NOMO-1 treated with dmso at 0.1 percent for 144 hours (cell line): ENCODE measurements around the gene CAMKK1.
"Not testable (repeated sequence)": the region's sequence is repeated elsewhere in the genome, so short reads cannot be mapped to it uniquely, and the experiment has no call there.

Source experiments
- DNase-seq: peaks from one replicate; lab custom pipeline; 2025; ENCODE audit not compliant: unreplicated experiment; lab: John Stamatoyannopoulos, UW

The CAMKK1 gene

DNA sequence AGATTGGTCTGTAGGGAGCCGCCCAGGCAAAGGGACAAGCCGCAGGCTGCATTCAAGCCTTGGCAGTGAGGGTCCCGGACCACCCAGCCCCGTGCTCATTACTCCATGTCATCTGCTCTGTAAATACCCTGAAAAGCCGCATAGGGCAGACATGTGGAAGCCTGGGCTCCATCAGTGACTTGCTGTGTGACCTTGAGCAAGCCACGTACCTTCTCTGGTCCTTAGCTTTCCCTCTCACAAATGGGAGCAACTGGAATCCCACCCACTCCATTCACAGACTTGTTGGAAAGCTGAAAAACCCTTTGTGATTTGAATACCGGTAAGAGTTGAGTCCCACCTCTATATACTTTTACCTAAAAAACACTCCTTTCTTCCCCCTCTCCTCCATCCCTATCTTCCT is 11.9 kb downstream of the CAMKK1 start:
- no peak for DNase-seq

DNA sequence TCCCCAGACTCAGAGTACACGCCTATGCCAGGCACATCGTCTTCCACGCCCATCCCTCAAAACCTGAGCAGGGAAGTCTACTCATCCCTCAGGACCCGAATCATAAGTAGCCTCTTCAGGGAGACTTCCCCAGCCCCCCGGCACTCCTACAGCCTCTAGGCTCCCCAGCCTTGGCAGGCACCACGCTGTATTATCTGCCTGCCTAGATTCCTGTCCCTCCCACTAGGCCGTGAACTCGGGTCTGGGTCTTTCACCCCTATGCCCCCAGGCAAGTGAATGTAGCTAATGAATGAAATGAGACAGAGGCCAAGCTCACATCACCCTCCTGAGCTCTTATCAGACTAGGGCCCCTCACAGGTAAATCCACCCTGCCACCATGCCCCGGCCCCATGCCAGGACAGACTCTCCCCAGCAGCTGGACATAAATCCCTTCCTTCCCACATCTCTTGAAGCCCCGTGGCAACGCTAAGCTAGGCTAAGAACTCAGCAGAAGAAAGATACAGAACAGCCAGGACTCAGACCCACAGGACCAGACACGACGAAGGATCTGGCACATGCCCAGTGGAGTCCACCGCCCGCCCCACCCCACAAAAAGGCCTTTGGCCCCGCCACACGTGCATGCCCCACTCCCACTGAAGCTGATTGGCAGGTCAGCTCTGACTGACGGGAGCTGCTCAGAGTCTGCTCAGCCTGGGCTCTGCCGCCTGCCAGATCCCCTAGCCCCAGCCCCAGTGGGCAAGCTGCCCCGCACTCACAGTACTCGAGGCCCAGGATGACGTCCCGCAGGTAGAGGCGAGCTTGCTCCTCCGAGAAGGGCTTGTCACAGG is 13.0 kb downstream of the CAMKK1 start:
- DNase-seq: no peak

DNA sequence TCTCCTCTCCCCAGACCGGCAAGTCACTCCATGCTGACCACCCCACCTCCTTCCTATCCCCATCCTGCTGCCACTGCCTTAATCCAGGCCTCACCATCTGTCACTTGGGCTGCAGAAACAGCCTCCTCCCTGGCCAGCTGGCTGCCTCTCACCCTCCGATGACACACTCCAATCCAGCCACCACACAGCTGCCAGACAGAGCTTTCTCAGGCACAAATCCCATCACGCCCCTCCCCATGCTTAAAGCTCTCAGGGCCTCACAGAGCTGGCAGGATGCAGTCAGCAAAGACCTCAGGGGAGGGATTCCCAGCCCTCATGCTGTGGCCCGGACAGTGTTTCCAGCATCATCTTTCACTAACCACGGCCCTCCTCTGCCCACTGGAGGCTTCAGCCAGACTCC is 13.7 kb downstream of the CAMKK1 start:
- DNase-seq: no peak

DNA sequence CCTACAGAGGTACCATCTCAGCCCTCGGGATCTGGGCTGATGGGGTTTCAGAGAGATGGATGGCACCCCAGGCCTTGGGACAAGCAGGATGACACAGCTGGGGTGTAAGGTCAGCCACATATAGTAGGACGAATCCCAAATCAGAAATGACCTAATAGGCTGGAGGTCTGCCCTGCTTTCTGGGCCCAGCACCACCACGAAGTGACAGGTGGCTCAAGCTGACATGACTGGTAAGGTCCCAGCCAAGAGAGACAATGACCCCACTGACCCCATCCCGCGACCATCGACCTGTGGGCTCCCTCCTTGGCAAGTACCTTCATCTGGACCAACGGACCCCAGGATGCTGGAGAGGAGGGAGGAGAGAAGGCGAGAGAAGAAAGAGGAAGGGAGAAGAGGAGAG is 15.6 kb downstream of the CAMKK1 start:
- DNase-seq: no peak

DNA sequence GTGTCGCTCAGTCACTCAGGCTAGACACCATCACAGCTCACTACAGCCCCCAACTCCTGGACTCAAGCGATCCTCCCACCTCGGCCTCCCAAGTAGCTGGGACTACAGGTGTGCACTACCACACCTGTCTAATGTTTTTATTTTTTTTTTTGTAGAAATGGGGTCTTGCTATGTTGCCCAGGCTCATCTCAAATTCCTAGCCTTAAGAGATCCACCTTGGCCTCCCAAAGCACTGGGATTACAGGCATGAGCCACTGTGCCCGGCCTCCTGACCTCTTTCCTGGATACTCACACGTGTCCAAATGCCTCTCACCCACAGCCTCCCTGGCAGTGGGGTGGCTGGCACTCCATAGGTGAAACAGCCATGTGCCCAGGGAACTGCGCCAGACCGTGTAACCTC is 17.5 kb downstream of the CAMKK1 start:
- DNase-seq: no peak

DNA sequence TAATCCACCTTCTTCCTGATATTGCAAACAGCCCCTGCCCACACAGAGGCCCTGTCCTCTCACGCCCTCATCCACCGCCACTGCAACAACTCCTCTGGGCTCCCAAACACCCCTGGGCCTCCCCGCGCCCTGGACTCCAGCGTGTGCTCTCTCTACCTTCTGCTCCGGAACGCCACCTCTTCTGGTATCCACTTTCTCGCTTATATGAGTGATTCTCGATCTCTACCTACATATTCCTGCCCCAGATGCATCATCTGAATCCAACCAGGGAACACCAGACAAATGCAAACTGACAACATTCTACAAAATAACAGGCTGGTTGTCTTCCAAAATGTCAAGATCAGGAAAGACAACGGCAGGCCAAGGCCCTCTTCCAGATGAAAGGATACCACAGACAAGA is 19.0 kb downstream of the CAMKK1 start:
- DNase-seq: no peak

DNA sequence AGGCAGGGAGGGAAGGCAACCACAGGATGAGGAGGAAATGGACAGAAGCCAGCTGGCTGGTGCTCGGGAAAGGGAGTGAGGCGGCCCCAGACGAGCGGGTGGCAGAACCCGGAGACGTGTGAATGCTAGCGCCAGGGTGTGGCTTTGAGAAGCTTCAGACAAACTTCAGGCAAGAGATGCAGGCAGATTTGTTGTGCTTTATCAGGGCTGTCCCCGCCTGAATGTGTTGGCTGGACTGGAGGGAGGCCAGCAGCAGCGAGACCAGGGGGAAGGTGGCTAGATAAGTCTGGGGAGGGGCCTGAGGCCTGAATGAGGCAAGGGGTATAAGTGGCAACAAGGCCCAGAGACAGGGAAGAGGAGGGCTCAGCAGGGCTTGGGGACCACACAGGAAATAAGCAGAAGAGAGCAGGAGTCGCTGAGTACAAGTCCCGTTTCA is 22.0 kb downstream of the CAMKK1 start:
- no peak for DNase-seq

DNA sequence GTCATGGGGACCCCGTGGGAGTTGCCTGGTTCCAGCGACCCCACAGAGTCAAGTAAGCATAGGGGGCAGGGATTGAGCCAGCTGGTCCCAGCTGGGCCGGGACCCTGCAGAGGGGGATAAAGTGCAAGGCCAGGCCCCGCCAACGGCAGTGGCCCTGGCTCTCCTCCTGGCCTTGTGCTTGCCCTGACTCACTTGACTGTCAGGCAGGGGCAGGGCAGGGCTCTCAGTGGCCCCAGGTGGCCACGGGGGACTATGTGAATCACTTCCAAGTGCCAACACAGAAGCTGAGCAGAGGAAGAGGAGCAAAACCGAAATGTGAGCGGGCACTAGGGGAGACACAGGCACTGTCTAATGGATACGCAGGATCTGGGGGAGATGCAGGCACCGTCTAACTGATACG is 25.2 kb downstream of the CAMKK1 start:
- DNase-seq: no peak

DNA sequence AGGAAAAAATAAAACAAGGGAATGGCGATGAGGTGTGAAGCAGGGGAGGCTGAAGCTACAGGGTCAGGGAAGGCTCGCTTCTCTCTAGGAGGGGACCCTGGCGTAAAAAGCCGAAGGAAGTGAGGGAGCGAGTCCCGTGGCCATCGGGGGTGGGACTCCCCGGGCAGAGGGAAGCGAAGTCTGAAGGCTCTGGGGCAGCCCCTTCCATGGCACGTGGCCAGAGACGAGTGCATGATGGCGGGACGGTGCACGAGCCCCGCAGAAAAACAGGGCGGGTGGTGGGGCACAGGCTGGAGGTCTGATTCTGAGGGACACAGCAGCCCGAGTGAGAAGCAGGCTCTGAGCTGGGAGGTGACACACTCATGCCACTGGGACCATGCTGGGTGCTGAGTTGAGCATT is 25.7 kb downstream of the CAMKK1 start:
- no peak for DNase-seq

DNA sequence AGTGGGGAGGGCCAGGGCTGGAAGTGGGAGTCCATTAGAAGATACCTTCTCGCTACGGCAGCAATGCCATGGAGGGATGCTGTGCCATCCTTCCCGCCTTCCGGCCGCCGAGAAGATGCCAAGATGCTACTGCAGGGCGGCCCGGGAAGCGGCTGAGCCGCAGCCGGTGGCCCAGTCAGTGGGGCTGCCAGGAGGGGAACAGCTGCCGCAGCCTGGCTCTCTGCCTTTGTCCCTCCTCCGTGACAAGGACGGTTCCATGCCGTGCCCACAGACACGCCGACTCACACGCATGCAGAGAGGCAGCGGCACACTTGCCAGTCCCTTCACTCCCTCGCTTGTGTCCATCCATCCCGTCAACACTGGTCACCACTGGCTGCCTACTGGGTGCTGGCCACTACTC is 26.6 kb downstream of the CAMKK1 start:
- DNase-seq: no peak

DNA sequence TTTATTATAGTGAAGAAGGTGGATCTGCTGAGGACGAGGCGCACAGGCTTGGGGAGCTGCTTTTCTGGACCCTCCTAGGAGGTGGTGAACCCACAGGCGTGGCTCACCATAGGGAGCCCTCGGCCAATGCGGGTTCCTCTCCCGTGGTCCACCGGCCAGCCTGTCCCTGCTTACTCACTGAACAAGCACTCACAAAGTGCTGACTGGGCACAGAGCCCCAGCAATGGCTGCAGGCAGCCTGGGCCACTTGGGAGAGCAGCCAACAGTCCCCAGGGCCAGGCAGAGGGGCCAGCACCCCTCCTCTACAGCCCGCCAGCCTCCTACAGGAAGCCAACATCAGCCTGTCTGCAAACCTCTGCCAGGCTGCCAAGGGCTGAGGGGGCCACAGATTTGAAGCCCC is 27.7 kb downstream of the CAMKK1 start:
- DNase-seq: no peak

DNA sequence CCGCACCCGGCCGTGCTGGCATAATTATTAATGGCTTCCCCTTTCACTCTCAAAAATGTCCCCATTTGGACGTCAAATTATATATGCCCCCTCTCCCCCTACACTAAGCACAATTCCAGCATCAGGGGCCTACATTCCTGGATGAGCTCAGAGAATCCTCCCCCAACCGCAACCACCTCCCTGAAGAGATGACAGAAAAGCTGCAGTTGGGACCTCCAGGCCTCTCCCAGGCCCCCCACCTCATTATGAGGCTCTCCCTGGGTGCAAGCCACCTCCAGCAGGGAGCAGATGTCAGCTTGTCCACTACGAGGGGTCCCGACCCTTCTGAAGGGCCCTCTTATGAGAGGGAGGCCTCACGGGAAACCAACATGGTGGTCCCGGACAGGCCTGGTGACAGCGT is 28.3 kb downstream of the CAMKK1 start:
- DNase-seq: no peak

DNA sequence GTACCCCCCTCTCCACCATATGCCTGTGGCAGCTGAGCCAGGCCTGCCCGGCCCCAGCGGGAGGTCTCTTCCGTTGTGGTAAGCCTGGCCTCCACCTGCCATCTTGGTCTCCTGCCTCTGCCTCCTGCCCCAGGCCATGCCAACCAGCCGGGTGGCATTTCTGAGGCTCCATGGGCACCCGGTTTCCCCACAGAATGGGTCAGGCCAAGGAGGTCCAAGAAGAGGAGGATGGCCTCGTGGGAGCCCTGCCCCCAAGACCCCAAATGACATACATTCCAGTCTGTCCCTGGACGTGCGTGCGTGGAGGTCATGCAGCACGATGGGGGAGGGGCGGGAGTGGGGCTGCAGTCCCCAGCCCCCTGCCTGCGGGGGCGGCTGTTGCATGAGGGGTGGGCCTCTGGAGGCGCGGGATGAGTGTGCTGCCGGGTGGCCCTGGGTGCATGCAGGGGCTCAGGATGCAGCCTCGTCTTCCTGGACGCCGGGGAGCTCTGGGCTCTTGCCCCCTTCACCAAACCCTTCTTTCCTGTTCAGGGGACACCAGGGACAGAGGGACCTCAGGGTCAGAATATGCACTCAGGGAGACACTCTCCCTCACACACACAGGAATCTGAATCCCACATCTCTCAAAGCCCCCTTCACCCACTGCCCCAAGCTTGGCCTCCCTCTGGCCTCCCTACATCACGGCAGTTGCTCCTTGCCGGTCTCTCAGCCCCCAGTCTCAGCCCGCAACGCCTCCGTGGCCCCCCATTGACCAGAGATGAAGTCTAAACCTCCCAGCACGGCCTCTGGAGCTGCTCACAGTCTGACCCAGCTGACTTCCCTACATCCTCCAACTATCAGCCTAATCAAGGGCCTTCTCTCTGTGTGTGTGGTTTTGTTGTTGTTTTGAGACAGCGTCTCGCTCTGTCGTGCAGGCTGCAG is 30.8 kb downstream of the CAMKK1 start:
- DNase-seq: no peak

DNA sequence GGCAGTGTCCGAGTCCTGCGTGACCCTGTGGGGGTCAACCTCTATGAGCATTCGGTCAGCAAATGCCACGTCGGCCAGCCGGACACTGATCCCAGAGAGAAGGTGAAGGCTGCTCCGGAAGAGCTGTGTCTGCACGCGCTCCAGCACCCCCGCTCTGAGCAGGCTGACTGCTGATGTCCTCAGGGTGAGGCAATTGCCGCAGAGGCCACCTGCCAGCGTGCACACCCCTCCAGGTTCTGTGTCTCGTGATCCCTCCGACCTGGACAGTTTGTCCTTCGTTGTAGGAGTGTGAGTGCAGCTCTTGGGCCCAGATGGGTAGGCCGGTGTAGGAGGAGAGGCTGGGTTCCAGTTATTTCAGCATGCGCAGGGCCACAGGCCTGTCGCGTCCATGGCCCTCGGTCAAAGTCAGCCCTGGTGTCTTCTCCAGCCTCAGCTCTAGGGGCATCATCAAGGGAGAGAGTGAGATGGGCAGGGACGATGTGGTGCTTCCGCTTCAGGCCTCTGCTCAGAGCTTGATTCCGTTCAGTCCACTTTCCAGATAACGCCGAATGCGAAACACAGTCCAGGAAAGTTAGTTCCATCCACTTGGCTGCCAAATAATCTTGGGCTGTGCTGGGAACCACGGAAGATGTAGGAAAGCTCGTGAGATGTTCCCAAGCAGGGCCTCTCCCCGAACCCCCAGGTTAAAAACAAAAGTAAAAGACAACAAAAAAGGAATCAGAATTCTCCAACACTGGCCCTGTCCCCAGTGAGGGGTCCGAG is 31.7 kb downstream of the CAMKK1 start:
- DNase-seq: no peak

DNA sequence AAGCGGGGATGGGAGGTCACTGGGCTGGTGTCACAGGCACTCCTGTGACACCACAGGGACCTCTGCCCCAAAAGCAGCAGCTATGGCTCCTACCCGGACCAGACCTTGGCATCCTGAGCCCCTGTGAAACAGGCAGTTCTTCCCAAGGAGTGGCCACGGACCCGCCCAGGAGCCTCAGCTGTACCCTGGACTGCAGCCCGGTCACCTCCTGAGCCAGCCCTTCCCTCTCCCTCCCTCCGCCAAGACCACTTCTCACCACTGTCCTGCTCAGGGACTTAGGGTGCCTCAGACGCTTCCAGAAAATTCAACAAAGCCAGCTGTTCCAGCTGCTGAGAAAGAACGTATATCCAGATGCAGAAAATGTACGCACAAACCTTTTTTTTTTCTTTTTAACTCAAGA is 32.9 kb downstream of the CAMKK1 start:
- DNase-seq: no peak

DNA sequence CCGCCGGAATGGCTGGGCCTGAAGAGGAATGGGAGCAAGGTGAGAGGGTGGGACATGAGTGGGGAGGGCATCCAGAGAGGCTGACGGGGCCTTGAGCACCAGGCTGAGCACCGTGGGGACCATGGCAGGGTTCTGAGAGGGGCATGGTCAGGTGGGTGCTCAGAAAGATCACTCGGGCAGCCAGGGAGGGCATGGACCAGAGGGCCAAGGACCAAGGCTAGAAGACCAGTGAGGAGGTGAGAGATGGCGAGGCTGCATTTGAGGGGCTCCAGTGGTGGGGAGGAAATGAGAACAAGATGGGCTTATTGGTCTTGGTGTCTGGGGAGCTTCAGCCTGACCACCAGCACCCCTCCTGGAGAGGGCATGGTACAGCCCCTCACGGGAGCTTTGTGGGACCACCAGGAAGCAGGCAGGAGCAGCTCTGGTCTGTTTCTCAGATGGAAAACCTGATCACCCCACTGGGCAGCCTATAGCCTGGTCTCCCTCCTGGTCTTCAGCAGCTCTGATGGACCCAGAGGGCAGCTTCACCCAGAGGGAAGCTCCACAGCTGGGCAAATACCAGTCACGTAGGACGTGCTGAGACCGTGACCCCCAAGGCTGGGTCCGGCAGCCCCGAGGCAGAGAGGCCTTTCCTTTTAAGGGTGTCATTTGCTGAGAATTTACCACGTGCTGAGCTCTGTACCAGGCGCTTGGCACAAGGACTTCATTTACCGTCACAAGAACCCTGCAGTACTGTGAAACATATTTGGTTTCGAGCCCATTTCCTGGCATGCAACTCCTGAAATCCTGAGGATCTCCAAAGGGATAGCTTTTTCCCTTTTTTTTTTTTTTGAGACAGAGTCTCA is 35.4 kb downstream of the CAMKK1 start:
- no peak for DNase-seq

DNA sequence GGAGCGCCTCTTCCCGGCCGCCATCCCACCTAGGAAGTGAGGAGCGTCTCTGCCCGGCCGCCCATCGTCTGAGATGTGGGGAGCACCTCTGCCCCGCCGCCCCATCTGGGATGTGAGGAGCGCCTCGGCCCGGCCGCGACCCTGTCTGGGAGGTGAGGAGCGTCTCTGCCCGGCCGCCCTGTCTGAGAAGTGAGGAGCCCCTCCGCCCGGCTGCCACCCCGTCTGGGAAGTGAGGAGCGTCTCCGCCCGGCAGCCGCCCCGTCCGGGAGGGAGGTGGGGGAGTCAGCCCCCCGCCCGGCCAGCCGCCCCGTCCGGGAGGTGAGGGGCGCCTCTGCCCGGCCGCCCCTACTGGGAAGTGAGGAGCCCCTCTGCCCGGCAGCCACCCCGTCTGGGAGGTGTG is 38.6 kb downstream of the CAMKK1 start:
- DNase-seq: not testable (repeated sequence)

DNA sequence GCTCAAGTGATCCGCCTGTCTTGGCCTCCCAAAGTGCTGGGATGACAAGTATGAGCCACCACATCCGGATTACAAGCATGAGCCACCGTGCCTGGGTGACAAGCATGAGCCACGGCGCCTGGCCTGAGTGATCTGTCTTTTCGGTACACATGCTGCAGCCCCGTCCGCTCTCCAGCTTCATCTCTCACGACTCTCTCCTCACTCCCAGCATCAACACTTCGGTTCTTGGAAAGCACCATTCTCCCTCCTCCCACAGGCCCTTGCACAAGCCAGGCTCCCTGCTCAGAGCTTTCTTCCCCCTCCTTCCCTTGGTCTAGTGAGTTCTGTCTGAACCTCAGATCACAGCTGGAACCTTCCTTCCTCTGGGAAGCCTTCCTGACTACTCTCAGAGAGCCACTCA is 40.3 kb downstream of the CAMKK1 start:
- no peak for DNase-seq

DNA sequence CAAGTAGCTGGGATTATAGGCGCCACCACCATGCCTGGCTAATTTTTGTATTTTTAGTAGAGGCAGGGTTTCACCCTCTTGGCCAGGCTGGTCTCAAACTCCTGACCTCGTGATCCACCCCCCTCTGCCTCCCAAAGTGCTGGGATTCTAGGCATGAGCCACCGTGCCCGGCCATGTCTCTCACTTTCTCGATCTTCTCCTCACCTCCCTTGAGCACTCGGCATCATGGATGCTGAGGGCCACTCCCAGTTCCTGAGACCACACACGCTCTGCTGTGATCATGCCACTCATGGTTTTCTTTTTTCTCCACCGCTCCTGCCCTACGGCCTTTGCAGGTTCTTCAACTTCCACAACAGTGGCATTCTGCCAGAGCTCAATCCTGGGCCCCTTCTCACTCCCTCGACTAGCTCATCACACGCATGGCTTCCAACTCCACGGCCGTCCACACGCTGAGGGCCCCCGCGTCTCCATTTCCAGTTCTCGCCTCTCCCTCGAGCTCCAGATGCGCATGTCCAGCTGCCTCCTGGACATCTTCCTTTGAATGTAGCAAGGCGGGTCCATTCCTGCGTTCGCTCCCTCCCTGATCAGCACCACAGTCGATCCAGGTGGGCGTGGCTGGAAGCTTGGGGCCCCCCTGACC is 41.3 kb downstream of the CAMKK1 start:
- no peak for DNase-seq

DNA sequence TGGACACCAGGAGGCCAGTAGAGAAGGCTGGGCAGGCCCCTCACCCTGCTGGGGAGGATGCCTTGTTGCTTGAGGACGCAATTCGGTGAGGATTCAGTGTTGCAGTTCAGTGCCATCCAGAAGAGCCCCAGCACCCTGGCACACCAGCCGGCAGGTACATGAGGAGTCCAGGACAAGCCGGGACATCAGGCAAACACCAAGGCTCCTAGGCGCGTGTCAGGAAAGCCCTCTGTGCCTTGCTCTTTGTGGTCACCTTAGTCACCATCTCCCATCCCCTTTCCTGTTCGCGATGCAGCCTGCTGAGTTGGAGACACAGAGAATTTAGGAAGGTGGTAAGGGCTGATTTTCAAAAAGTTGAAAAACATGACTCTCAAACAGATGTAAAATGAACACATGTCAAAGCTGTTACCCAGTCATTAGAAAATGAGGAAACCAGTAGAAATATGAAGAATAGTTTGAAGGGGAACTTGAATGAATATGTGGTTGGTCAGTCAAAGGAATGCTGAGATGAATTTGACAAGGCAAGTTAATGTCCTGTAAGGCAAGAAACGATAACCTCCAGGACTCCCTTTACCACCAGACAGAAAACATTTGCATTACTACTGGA is 44.5 kb downstream of the CAMKK1 start:
- no peak for DNase-seq
